Activated T-cell treated with anti-CD3 and anti-CD28 coated beads, Interleukin-2, amount 50 U/mL, for 1 hour (primary cell): ENCODE results near the gene LTBR.
"Not testable (repeated sequence)": the region's sequence is repeated elsewhere in the genome, so short reads cannot be mapped to it uniquely, and the experiment has no call there.

ENCODE experiments used
- DNase-seq: peaks from one replicate; pipeline ENCODE4 v3.0.0-alpha.2; 2020

LTBR gene

DNA sequence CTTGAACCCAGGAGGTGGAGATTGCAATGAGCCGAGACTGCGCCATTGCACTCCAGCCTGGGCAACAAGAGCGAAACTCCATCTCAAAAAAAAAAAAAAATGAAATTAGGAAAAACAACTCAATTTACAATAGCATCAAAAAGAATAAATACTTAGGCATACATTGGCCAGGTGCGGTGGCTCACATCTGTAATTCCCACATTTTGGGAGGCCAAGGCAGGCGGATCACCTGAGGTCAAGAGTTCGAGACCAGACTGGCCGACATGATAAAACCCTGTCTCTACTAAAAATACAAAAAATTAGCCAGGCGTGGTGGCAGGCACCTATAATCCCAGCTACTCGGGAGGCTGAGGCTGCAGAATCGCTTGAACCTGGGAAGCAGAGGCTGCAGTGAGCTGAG, 43.8 kb downstream of the LTBR start:
- DNase-seq = not testable (repeated sequence)

DNA sequence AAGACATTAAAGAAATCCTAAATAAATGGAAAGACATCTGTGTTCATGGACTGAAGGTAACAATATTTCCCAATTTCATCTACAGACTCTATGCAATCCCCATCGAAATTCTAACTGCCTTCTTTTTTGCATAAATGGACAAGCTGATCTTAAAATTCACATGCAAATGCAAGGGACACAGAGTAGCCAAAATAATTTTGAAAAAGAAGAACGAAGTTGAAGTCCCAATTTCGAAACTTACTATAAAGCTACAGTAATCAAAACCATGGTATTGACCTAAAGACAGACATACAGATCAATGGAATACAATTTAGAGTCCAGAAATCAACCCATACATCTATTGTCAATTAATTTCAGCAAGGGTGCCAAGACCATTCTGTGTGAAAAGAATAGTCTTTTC, 44.4 kb downstream of the LTBR start:
- no peak for DNase-seq

DNA sequence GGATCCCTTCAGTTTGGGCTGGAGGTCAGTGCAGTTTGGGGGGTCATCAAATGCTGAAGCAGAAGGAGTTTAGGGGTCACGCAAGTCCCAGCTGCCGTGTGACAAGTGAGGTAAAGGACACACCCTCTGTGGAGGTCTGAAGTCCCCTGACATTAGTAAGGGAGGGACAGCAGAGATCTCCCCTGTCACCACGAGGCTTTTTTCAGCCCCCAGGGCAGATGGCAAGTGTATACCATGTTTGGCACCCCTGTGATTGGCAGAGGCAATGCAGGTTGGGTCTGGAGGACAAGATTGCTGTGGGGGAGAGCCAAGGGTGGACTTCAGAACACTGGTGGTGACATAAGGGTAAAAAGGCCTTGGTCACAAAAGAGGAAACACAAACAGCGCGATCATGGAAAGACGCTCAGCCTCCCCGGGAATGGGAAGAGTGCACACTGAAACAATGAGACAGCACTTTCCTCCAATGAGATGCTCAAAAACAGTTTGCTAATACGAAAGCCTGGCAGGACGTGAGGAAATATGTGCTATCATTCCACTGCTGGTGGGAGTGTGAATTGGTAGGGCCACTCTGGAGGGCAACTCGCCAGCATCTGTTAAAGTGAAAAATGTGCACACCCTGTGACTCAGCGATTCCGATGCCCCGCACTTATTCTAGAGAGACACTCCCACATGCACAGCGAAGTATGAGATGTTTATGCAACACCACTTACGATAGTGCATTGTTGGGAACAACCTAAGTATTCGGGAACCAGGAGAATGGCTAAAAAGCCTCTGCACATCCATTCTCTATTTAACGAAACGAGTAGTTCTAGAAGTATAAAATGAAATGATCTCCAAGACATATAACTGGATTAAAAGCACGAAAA, 46.4 kb downstream of the LTBR start:
- no peak for DNase-seq

DNA sequence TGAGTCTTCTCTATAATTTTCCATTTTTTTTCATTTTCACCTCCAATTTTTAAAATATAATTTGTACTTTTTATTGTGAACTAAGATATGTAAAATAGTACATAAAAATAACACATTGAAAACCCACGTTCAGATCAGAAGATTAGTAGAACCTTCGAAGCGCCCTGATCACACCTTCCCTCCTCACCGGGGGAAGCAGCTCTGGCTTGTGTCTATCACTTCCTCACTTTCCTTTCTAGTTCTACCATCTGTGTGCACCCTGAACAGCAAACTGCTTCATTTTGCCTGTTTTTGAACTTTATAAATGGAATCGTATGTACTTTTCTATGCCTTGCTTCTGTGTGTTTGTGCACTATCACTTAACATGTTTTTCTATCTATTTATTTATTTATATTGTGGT, 49.0 kb downstream of the LTBR start:
- no peak for DNase-seq

DNA sequence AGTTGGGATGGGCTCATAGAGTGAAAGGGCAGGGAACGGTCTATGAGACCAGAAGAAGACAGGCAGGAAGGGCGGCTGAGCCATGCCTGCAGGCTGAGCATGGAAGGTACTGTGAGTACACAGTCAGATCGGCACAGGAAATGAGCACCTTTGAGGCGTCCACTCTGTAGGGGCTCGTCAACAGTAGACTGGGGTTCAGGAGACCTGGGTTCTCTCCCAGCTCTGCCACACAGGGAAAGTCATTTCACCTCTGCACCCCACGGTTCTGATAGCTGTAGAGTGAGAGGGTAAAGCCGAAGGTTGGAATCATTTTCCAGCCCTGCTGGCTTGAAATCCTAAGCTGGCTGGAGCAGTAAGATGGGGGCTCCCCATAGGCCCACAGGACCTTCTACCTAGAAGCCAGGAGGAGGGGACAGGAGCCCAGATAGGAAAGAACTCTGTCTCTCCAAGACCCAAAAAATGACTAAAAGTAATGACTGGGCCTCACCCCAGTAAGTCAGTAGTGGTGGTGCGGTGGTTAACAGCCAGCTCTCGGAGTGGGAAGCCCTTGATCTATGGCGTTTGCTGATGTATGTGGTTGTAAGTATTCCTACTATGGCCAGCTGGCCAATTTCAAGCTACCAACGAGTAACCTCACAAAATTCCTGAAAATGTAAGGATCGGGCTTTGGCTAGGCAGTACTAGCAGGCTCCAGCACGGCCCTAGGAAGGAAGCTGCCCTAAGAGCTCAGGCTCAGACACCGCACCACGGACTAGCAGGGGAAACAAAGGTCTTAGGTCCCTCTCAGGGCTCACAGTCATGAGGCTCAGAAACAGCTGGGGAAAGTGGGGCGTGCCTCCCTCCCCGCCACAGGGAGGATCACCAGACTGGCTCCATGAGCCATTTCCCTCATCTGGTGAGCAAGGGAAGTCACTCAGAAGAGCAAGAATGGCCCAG, 50.5 kb downstream of the LTBR start:
- peak; percentile 47 for DNase-seq

DNA sequence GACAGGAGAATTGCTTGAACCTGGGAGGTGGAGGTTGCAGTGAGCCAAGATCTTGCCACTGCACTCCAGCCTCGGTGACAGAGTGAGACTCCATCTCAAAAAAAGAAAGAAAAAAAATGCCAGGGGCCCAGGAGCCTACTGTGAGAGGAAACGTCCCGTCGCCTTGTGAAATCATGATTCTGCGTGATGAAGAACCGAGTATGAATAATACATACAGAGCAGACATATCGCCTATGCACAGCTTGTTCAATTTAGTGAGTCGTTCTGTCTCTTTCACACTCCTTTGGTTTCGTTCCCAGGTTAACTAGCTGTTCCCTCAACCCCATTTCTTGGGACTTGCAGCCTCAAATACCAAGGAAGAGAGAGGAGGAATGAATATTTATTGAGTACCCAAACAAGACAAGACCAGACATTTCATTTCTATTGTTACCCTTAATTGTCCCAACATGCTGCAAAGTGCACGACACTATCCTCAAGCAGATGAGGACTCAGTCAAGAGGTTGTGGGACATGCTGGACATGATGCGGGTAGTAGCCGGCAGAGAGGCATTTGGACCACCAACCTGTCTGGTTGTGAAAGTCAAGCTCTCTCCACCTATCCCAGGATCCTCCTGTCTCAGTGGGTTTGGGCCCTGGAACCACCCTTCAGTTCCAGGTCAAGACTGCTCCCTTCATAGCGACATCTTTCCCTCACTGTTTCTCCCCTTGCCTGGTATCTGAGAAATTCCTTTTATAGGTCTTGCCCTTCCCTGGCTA, 52.2 kb downstream of the LTBR start:
- DNase-seq = no peak

DNA sequence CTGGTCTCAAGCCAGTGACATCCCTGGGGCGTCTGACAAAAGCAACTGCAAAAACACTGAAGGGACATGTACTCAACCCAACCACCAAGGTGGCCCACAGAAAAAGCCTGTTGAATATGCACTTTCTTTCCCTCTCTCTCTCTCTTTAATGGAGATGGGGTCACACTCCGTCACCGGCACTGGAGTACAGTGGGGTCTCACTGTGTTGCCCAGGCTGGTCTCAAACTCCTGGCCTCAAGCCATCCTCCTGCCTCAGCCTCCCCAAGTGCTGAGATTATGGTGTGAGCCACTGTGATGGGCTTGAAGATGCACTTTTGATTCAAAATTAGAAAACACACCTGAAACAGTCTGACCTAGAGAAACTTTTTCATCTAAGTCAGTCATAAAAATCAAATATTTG, 53.6 kb downstream of the LTBR start:
- DNase-seq = peak; percentile 3

DNA sequence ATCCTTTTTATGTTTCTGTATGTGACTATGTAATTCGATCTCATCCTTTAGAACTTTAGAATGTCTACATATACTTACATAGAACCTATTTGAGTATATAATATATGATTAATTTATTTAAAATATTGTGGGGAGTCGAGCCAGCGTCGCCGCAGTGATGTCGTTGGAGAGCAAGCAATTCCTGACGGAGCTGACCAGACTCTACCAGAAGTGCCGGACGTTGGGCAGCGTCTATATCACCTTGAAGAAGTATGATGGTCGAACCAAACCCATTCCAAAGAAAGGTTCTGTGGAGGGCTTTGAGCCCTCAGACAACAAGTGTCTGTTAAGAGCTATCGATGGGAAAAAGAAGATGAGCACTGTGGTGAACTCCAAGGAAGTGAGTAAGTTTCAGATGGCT, 54.4 kb downstream of the LTBR start:
- no peak for DNase-seq

DNA sequence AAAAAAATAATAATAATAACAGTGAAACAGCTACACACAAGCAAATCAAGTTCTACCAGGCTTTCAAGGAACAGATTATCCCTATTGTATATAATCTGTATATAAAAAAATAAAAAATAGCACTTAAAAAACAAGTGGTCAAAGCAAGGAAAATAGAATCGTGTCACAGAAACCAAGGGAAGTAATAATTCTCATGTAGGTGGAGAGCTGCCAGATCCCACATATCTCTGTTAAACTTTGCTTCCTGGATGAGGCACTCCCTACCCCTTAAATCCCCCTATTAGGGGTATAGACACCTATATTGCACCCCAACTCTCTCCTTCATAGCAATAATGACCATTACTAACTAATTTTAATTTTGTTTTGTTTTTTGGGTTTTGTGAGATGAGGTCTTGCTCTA, 56.4 kb downstream of the LTBR start:
- DNase-seq = no peak
